C4-2B (cell line): ENCODE data around the gene MAP4.

Experiments
- H3K27ac ChIP-seq: fragments of 450-650 bp; 2 replicates; pipeline ENCODE4 v1.5.1; 2017
- CTCF ChIP-seq: fragments of 450-650 bp; conservative IDR thresholded peaks from 2 replicates; pipeline ENCODE4 v1.5.1; 2017; ENCODE audit warnings: mild to moderate bottlenecking
- ZFX ChIP-seq: fragments of 450-650 bp; IDR thresholded peaks from 2 replicates; pipeline ENCODE4 v1.6.1; 2017

MAP4 gene

GRCh38 chr3:47932421-47932820 is 83.8 kb downstream of the MAP4 start:
- TF ChIP-seq ZFX (no peak), CTCF (no peak)
- no peak overlapping the region for H3K27ac ChIP-seq

- H3K27ac ChIP-seq, result no peak overlapping the region
- TF ChIP-seq CTCF (no peak), ZFX (no peak)
These were observed 85.2 kb downstream of the MAP4 start for GRCh38 chr3:47930979-47931378.

GRCh38 chr3:47916696-47917095 is 99.5 kb downstream of the MAP4 start:
- no peak overlapping the region for H3K27ac ChIP-seq
- TF ChIP-seq CTCF (no peak), ZFX (no peak)

GRCh38 chr3:47916201-47916600 is 100.0 kb downstream of the MAP4 start:
- no peak for TF ChIP-seq ZFX
- no peak for TF ChIP-seq CTCF

GRCh38 chr3:47912006-47912504 is 104.2 kb downstream of the MAP4 start:
- no peak overlapping the region for H3K27ac ChIP-seq
- TF ChIP-seq ZFX, result no peak
- TF ChIP-seq CTCF, result no peak

More at GRCh38 chr3:47916201-47916600, 100.0 kb downstream of the MAP4 start:
- no peak overlapping the region for H3K27ac ChIP-seq

GRCh38 chr3:47910777-47911440 is 105.3 kb downstream of the MAP4 start:
- no peak overlapping the region for H3K27ac ChIP-seq
- TF ChIP-seq CTCF, result no peak
- TF ChIP-seq ZFX, result no peak

GRCh38 chr3:47910233-47910632 is 106.0 kb downstream of the MAP4 start:
- no peak overlapping the region for H3K27ac ChIP-seq
- TF ChIP-seq ZFX (no peak), CTCF (no peak)
